Panc1 (cell line): ENCODE data around the gene PTTG1.

ENCODE experiments used
- CTCF ChIP-seq: fragments of 450-650 bp; IDR thresholded peaks from 2 replicates; pipeline ENCODE4 v1.5.1; 2017; ENCODE audit warnings: mild to moderate bottlenecking
- POLR2AphosphoS5 ChIP-seq: IDR thresholded peaks from 2 replicates; pipeline ENCODE4 v1.6.1; 2012; ENCODE audit warnings: mild to moderate bottlenecking, low read depth, low read length, moderate library complexity
- REST ChIP-seq, 2 experiments: IDR thresholded peaks; 2 replicates each; pipeline ENCODE4 v1.6.1; 2011 to 2012; ENCODE audit warnings: low read depth in 2 of 2, control low read depth in 1 of 2, low read length in 1 of 2, mild to moderate bottlenecking in 1 of 2, moderate library complexity in 1 of 2; ENCODE audit not compliant: insufficient read depth in 1 of 2

- no peak for TF ChIP-seq CTCF
- TF ChIP-seq POLR2AphosphoS5: no peak
- TF ChIP-seq REST (IDR thresholded peaks at IDR 0.05; ENCODE audit: insufficient read depth in 1 of 2, low read depth in 2 of 2, low read length in 1 of 2): no peak
These were observed 44.5 kb downstream of the PTTG1 start for GRCh38 chr5:160466116-160466515.
